Tibial nerve (tissue), 4 donors: ENCODE data around the gene TSPAN2. TPM values are rescaled to one million over a fixed set of nuclear protein-coding genes. Genes with fewer than 3 reads are reported as not detected.
"Not testable (repeated sequence)": the region's sequence is repeated elsewhere in the genome, so short reads cannot be mapped to it uniquely, and the experiment has no call there.

Source experiments
- DNase-seq, 2 donors: peaks; one replicate each; pipeline ENCODE4 v3.0.0-alpha.2; 2019; ENCODE audit warnings: low spot score in 2 of 2
- H3K27ac ChIP-seq, 4 donors: fragments of 200-600 bp; sonication (generic) in 3 of 4; one replicate each; pipeline ENCODE4 v1.5.1; 2017 to 2019; ENCODE audit warnings: mild to moderate bottlenecking in 1 of 4
- H3K27me3 ChIP-seq, 2 donors: fragments of 200-600 bp; sonication (generic) in 1 of 2; one replicate each; pipeline versions ENCODE4 v1.5.1 to v1.6.0; 2017 to 2019
- H3K36me3 ChIP-seq, 3 donors: fragments of 200-600 bp; sonication (generic); one replicate each; pipeline ENCODE4 v1.5.1; 2018 to 2019
- H3K4me1 ChIP-seq, 4 donors: fragments of 200-600 bp; sonication (generic) in 3 of 4; one replicate each; pipeline ENCODE4 v1.5.1; 2017 to 2019
- H3K4me3 ChIP-seq, 4 donors: fragments of 200-600 bp; sonication (generic) in 3 of 4; one replicate each; pipeline ENCODE4 v1.5.1; 2017 to 2019; ENCODE audit warnings: mild to moderate bottlenecking in 1 of 4, moderate library complexity in 1 of 4
- H3K9me3 ChIP-seq, 4 donors: fragments of 200-600 bp; sonication (generic) in 3 of 4; one replicate each; pipeline ENCODE4 v1.5.1; 2017 to 2019
- EP300 ChIP-seq, 2 donors: sonication (generic); formaldehyde crosslinking; IDR thresholded peaks; one replicate each; pipeline ENCODE4 v1.6.1; 2017; ENCODE audit warnings: antibody characterized with exemption in 2 of 2, mild to moderate bottlenecking in 1 of 2
- POLR2A ChIP-seq, 2 donors: fragments of 450-650 bp; IDR thresholded peaks; one replicate each; pipeline ENCODE4 v1.6.1; 2017; ENCODE audit warnings: antibody characterized with exemption in 2 of 2, mild to moderate bottlenecking in 2 of 2, moderate library complexity in 2 of 2
- WGBS, 2 donors: methylation state at CpG; one replicate each; pipeline ENCODE4 v1.1.5; 2018; 5-methylcytosine and 5-hydroxymethylcytosine counted together
- total RNA-seq, 4 donors: library from RNA; depleted of rRNA; stranded (reverse); fragments of >200 nt; gene quantifications; one replicate each; pipeline ENCODE4 v1.1.0, GENCODE V29; 2016
- TF ChIP-seq, protein P1 (sequence below), 5 experiments: fragments of 200-600 bp in 3 of 5; fragments of 450-650 bp in 2 of 5; sonication (generic) in 3 of 5; IDR thresholded peaks; one replicate each; pipeline ENCODE4 v1.5.1; 2016 to 2019; ENCODE audit warnings: antibody characterized with exemption in 5 of 5, mild to moderate bottlenecking in 3 of 5, moderate library complexity in 2 of 5

Gene TSPAN2
- total RNA-seq, 4 donors from 2014 or later, result 0.84 to 7.1 (median 3.2) TPM

DNA sequence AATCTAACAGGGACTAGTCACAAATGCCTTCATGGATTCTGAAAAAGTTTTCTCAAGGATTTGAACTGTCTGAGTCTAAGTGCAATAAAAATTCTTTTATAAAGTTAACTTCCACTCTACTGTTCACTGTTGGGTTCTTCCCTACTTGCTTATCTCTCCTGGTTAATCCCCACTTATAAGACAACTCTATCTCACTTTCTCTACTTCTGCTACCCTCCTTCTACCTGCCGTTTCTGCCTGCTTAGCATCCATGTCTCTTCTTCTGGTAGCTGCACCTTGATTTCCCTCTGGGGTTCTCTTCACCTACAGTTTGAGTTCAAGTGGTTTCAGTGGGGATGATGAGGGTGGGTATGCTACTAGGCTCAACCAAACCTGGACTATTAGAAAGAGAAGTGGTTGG is 53.7 kb downstream of the TSPAN2 start:
- 79 to 85% methylated on average over 1 of the region's 1 CpG for WGBS, 2 donors

DNA sequence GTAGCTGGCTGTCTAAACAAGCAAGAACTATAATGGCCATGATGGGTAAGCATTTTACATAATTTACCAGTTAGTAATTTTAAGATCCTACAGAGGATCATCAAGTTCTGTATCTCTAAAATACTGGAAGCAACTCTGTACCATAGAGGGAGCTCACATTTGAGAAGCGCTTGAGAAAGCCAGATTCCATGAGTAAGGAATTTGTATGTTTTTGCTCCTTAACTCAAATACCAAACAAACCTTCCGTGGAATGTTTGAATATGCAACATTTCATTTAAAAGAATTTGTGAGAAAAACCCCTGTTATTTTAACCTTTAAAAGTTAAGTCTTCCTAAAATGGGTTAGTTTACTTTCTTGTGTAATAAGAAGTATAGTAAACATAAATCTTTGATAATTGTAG is 57.7 kb downstream of the TSPAN2 start:
- Histone ChIP-seq H3K9me3 (no peaks in the 10 kb centered on the region), H3K4me3 (no peak overlapping the region), H3K27ac (no peak overlapping the region), H3K36me3 (no peaks in the 10 kb centered on the region), H3K4me1 (no peaks in the 10 kb centered on the region), H3K27me3 (no peaks in the 10 kb centered on the region)
- TF ChIP-seq, protein P1, sequence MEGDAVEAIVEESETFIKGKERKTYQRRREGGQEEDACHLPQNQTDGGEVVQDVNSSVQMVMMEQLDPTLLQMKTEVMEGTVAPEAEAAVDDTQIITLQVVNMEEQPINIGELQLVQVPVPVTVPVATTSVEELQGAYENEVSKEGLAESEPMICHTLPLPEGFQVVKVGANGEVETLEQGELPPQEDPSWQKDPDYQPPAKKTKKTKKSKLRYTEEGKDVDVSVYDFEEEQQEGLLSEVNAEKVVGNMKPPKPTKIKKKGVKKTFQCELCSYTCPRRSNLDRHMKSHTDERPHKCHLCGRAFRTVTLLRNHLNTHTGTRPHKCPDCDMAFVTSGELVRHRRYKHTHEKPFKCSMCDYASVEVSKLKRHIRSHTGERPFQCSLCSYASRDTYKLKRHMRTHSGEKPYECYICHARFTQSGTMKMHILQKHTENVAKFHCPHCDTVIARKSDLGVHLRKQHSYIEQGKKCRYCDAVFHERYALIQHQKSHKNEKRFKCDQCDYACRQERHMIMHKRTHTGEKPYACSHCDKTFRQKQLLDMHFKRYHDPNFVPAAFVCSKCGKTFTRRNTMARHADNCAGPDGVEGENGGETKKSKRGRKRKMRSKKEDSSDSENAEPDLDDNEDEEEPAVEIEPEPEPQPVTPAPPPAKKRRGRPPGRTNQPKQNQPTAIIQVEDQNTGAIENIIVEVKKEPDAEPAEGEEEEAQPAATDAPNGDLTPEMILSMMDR (IDR thresholded peaks at IDR 0.05), result no peak
- no peak for TF ChIP-seq EP300 (IDR thresholded peaks at IDR 0.05)
- no peak for TF ChIP-seq POLR2A (IDR thresholded peaks at IDR 0.05)
- DNase-seq, result no peak
- WGBS, 2 donors, result 41 to 49% methylated on average over 2 of the region's 2 CpGs

More for the DNA sequence above, 53.7 kb downstream of the TSPAN2 start:
- Histone ChIP-seq H3K36me3 (no peaks in the 10 kb centered on the region), H3K4me1 (no peaks in the 10 kb centered on the region), H3K4me3 (no peak overlapping the region), H3K27ac (no peak overlapping the region), H3K9me3 (no peaks in the 10 kb centered on the region), H3K27me3 (no peaks in the 10 kb centered on the region)
- DNase-seq, result no peak
- TF ChIP-seq EP300 (IDR thresholded peaks at IDR 0.05) (no peak), POLR2A (IDR thresholded peaks at IDR 0.05) (no peak)
- TF ChIP-seq, protein P1 (IDR thresholded peaks at IDR 0.05), result no peak

DNA sequence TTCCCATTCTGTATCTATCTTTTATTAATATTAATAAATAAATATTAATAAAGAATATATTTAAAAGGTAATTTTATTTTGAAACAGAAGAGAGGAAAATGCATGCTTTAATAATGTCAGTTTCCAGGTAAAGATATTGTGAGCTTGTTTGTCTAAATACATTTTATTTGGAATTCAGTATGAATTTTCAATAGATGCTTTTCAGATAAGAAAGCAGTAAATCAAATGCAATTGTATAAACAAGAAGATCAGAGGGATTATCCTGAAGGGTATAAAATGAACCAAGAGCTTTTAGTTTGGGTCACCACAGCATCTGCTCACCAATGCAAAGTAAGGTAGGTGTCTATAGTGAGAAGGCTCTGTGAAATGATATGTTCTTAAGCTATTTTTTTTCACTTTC is 59.8 kb downstream of the TSPAN2 start, which contains the start of gene TSHB:
TSHB (plus strand) TSS at position 301 of the 400 bp plus-strand sequence. CDS start 3,537 bp downstream, outside the sequence.
- Histone ChIP-seq H3K27me3 (no peaks in the 10 kb centered on the region), H3K4me3 (no peak within 1 kb of the TSS), H3K4me1 (no peaks in the 10 kb centered on the region), H3K9me3 (no peaks in the 10 kb centered on the region), H3K27ac (no peak within 1 kb of the TSS), H3K36me3 (no peaks in the 10 kb centered on the region)
- no peak for DNase-seq
- no peak for TF ChIP-seq EP300 (IDR thresholded peaks at IDR 0.05)
- TF ChIP-seq POLR2A (IDR thresholded peaks at IDR 0.05), result no peak
- TF ChIP-seq, protein P1 (IDR thresholded peaks at IDR 0.05), result no peak

DNA sequence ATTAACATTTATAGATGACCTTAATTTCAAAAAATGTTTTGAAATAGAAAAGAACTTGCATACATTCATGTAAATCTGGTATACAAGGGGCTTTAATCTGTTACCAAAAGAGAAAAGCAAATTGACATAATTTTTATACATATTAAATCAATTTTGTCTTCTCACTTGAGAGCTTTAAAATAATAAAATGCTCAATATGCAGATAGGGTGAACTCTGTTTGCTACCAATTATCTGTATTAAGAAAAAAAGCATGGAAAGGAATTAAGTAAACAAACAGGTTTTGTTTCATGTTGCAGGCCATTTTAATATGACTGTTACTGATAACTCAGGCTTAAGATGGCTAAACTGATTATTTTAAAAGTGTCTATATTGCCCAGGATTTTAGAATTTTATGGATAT is 65.7 kb downstream of the TSPAN2 start:
- TF ChIP-seq, protein P1 (IDR thresholded peaks at IDR 0.05), result no peak
- TF ChIP-seq POLR2A (IDR thresholded peaks at IDR 0.05) (no peak), EP300 (IDR thresholded peaks at IDR 0.05) (no peak)
- no peak overlapping the region for H3K27ac ChIP-seq
- no peaks in the 10 kb centered on the region for H3K36me3 ChIP-seq
- H3K4me3 ChIP-seq, result no peak overlapping the region
- no peaks in the 10 kb centered on the region for H3K27me3 ChIP-seq
- no peak for DNase-seq
- no peaks in the 10 kb centered on the region for H3K9me3 ChIP-seq
- H3K4me1 ChIP-seq, result no peaks in the 10 kb centered on the region

DNA sequence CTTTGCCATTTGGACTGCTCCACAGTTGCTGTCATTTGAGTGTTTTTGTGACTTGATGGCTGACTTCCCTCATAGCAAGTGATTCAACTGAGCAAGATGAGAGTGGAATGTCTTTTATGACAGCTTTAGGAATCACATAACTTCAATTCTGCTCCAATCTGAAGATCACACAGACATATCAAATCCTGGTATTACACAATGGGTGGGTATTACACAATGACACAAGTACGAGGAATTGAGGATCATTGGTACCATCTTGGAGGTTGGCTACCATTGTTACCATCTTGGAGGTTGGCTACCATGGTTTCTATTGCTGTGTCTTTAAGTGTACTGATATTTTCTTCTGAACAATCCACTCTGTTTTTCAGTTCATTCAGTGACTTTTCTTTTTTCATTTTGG is 68.2 kb downstream of the TSPAN2 start:
- Histone ChIP-seq H3K4me3 (no peak overlapping the region), H3K27me3 (no peaks in the 10 kb centered on the region), H3K9me3 (no peaks in the 10 kb centered on the region), H3K4me1 (no peaks in the 10 kb centered on the region), H3K27ac (no peak overlapping the region), H3K36me3 (no peaks in the 10 kb centered on the region)
- TF ChIP-seq, protein P1 (IDR thresholded peaks at IDR 0.05), result no peak
- TF ChIP-seq POLR2A (IDR thresholded peaks at IDR 0.05) (no peak), EP300 (IDR thresholded peaks at IDR 0.05) (no peak)
- WGBS, 2 donors, result 55 to 74% methylated on average over 1 of the region's 1 CpG
- DNase-seq, result no peak

DNA sequence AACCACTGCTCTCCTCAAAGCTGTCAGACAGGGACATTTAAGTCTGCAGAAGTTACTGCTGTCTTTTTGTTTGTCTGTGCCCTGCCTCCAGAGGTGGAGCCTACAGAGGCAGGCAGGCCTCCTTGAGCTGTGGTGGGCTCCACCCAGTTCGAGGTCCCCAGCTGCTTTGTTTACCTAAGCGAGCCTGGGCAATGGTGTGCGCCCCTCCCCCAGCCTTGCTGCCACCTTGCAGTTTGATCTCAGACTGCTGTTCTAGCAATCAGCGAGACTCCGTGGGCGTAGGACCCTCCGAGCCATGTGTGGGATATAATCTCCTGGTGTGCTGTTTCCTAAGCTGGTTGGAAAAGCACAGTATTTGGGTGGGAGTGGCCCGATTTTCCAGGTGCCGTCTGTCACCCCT is 69.8 kb downstream of the TSPAN2 start:
- H3K4me3 ChIP-seq, DNase-seq, H3K36me3 ChIP-seq, H3K9me3 ChIP-seq, H3K27me3 ChIP-seq, H3K27ac ChIP-seq, H3K4me1 ChIP-seq: not testable (repeated sequence)
- 88 to 94% methylated on average over 9 of the region's 9 CpGs for WGBS, 2 donors
